HCT116 (cell line): ENCODE data around the gene CACNA1C.

ENCODE experiments used
- CEBPB ChIP-seq: IDR thresholded peaks from 2 replicates; pipeline ENCODE4 v1.6.1; 2012; ENCODE audit warnings: low read depth
- CTCF ChIP-seq, 3 experiments: fragments of 200-600 bp in 1 of 3; sonication (generic) in 1 of 3; IDR thresholded peaks in 2 of 3; conservative IDR thresholded peaks in 1 of 3; 2 replicates each; pipeline ENCODE4 v1.5.1; 2012 to 2017; ENCODE audit warnings: low read depth in 2 of 3, low read length in 2 of 3, antibody characterized with exemption in 1 of 3, borderline replicate concordance in 1 of 3, control low read depth in 1 of 3, mild to moderate bottlenecking in 1 of 3, mixed read lengths in 1 of 3, mixed run types in 1 of 3, moderate library complexity in 1 of 3; ENCODE audit not compliant: insufficient read depth in 1 of 3
- ELF1 ChIP-seq: IDR thresholded peaks from 2 replicates; pipeline ENCODE4 v1.6.1; 2012; ENCODE audit warnings: low read depth, borderline replicate concordance
- EZH2 ChIP-seq: fragments of 200-600 bp; sonication (generic); IDR thresholded peaks from 2 replicates; pipeline ENCODE4 v1.6.1; 2017; ENCODE audit warnings: antibody characterized with exemption, mixed run types
- EZH2phosphoT487 ChIP-seq: fragments of 200-600 bp; IDR thresholded peaks from 2 replicates; pipeline ENCODE4 v1.6.1; 2018; ENCODE audit warnings: antibody characterized with exemption, borderline replicate concordance
- FOSL1 ChIP-seq: IDR thresholded peaks from 2 replicates; pipeline ENCODE4 v1.6.1; 2012; ENCODE audit warnings: low read depth
- MAX ChIP-seq: IDR thresholded peaks from 2 replicates; pipeline ENCODE4 v1.6.1; 2012
- POLR2A ChIP-seq: IDR thresholded peaks from 2 replicates; pipeline ENCODE4 v1.7.0; 2011; ENCODE audit warnings: borderline replicate concordance; ENCODE audit not compliant: insufficient read depth, insufficient read length; ENCODE audit errors: extremely low read depth
- POLR2AphosphoS5 ChIP-seq: IDR thresholded peaks from 2 replicates; pipeline ENCODE4 v1.6.1; 2011; ENCODE audit warnings: mild to moderate bottlenecking, low read depth, low read length, moderate library complexity
- RAD21 ChIP-seq: IDR thresholded peaks from 2 replicates; pipeline ENCODE4 v1.6.1; 2012; ENCODE audit warnings: low read depth, mild to moderate bottlenecking
- REST ChIP-seq: IDR thresholded peaks from 2 replicates; pipeline ENCODE4 v1.6.1; 2012; ENCODE audit warnings: low read depth
- SIN3A ChIP-seq: IDR thresholded peaks from 2 replicates; pipeline ENCODE4 v1.6.1; 2012; ENCODE audit warnings: low read depth
- TCF7L2 ChIP-seq: IDR thresholded peaks from 2 replicates; pipeline ENCODE4 v1.7.0; 2011; ENCODE audit warnings: borderline replicate concordance, inconsistent platforms; ENCODE audit not compliant: insufficient read depth, insufficient read length; ENCODE audit errors: extremely low read depth
- TF ChIP-seq, protein P1 (sequence below): IDR thresholded peaks from 2 replicates; pipeline ENCODE4 v1.6.1; 2011; ENCODE audit warnings: mild to moderate bottlenecking, low read length, moderate library complexity; ENCODE audit not compliant: insufficient replicate concordance; ENCODE audit errors: extremely low read depth

GRCh38 chr12:2451025-2451424, 398.2 kb downstream of the CACNA1C start:
- no peak for TF ChIP-seq CEBPB
- no peak for TF ChIP-seq ELF1
- TF ChIP-seq CTCF (IDR thresholded peaks at IDR 0.05 in 2 of 3, conservative IDR thresholded peaks at IDR 0.05 in 1 of 3; ENCODE audit: borderline replicate concordance in 1 of 3, insufficient read depth in 1 of 3, low read depth in 2 of 3, low read length in 2 of 3) = no peak
- no peak for TF ChIP-seq EZH2
- no peak for TF ChIP-seq MAX
- no peak for TF ChIP-seq POLR2AphosphoS5
- no peak for TF ChIP-seq REST
- TF ChIP-seq SIN3A = no peak
- TF ChIP-seq, protein P1, sequence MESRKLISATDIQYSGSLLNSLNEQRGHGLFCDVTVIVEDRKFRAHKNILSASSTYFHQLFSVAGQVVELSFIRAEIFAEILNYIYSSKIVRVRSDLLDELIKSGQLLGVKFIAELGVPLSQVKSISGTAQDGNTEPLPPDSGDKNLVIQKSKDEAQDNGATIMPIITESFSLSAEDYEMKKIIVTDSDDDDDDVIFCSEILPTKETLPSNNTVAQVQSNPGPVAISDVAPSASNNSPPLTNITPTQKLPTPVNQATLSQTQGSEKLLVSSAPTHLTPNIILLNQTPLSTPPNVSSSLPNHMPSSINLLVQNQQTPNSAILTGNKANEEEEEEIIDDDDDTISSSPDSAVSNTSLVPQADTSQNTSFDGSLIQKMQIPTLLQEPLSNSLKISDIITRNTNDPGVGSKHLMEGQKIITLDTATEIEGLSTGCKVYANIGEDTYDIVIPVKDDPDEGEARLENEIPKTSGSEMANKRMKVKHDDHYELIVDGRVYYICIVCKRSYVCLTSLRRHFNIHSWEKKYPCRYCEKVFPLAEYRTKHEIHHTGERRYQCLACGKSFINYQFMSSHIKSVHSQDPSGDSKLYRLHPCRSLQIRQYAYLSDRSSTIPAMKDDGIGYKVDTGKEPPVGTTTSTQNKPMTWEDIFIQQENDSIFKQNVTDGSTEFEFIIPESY = no peak
- no peak for TF ChIP-seq FOSL1
- TF ChIP-seq POLR2A = no peak
- no peak for TF ChIP-seq EZH2phosphoT487
- no peak for TF ChIP-seq RAD21
- no peak for TF ChIP-seq TCF7L2
